Measurements from ENCODE around the gene CCNH.

The CCNH gene

GRCh38 chr5:87412630-87413342 is at the start of gene CCNH:
Gene CCNH, minus strand, starts transcription at chr5:87412930. Its CDS starts 136 bp downstream, at chr5:87412794.
- Histone ChIP-seq H3K4me1 (ENCODE audit: control insufficient read depth, insufficient read depth, low read length) (peaks cover 5% of the 10 kb centered on the region; the same call in 1 of the 2 replicates), H3K27me3 (ENCODE audit: control insufficient read depth, insufficient read depth, low read length) (no peaks in the 10 kb centered on the region), H3K9me3 (ENCODE audit: control insufficient read depth, insufficient read depth, low read length) (no peaks in the 10 kb centered on the region), H3K9ac (ENCODE audit: low read depth, low read length) (peak within 1 kb of the TSS; percentile 85), H3K36me3 (ENCODE audit: control insufficient read depth, insufficient read depth, low read length) (peaks cover 34% of the 10 kb centered on the region), H3K27ac (ENCODE audit: low read depth, low read length) (peak within 1 kb of the TSS; percentile 94), H3K4me3 (ENCODE audit: low read depth, low read length) (peak within 1 kb of the TSS; percentile 95)

- no peak overlapping the region for H3K27ac ChIP-seq (ENCODE audit: low read depth, low read length)
- no peaks in the 10 kb centered on the region for H3K27me3 ChIP-seq (ENCODE audit: control insufficient read depth, insufficient read depth, low read length)
- H3K4me3 ChIP-seq (ENCODE audit: low read depth, low read length) = no peak overlapping the region
- H3K9ac ChIP-seq (ENCODE audit: low read depth, low read length) = no peak overlapping the region
- H3K36me3 ChIP-seq (ENCODE audit: control insufficient read depth, insufficient read depth, low read length) = no peaks in the 10 kb centered on the region
- H3K4me1 ChIP-seq (ENCODE audit: control insufficient read depth, insufficient read depth, low read length) = peaks cover 5% of the 10 kb centered on the region; the same call in 1 of the 2 replicates
- H3K9me3 ChIP-seq (ENCODE audit: control insufficient read depth, insufficient read depth, low read length) = no peaks in the 10 kb centered on the region
These were observed 45.0 kb upstream of the CCNH start for GRCh38 chr5:87457706-87458105.

GRCh38 chr5:87453801-87454200 is 41.1 kb upstream of the CCNH start:
- no peak overlapping the region for H3K9ac ChIP-seq (ENCODE audit: low read depth, low read length)

GRCh38 chr5:87452837-87453236 is 40.1 kb upstream of the CCNH start:
- Histone ChIP-seq H3K9me3 (ENCODE audit: control insufficient read depth, insufficient read depth, low read length) (no peaks in the 10 kb centered on the region), H3K4me1 (ENCODE audit: control insufficient read depth, insufficient read depth, low read length) (no peaks in the 10 kb centered on the region), H3K36me3 (ENCODE audit: control insufficient read depth, insufficient read depth, low read length) (no peaks in the 10 kb centered on the region), H3K27ac (ENCODE audit: low read depth, low read length) (no peak overlapping the region), H3K27me3 (ENCODE audit: control insufficient read depth, insufficient read depth, low read length) (no peaks in the 10 kb centered on the region), H3K9ac (ENCODE audit: low read depth, low read length) (no peak overlapping the region), H3K4me3 (ENCODE audit: low read depth, low read length) (no peak overlapping the region)

More at GRCh38 chr5:87453801-87454200, 41.1 kb upstream of the CCNH start:
- Histone ChIP-seq H3K4me3 (ENCODE audit: low read depth, low read length) (no peak overlapping the region), H3K27me3 (ENCODE audit: control insufficient read depth, insufficient read depth, low read length) (no peaks in the 10 kb centered on the region), H3K27ac (ENCODE audit: low read depth, low read length) (no peak overlapping the region), H3K36me3 (ENCODE audit: control insufficient read depth, insufficient read depth, low read length) (no peaks in the 10 kb centered on the region), H3K9me3 (ENCODE audit: control insufficient read depth, insufficient read depth, low read length) (no peaks in the 10 kb centered on the region), H3K4me1 (ENCODE audit: control insufficient read depth, insufficient read depth, low read length) (peaks cover under 1% of the 10 kb centered on the region; the same call in 1 of the 2 replicates)

GRCh38 chr5:87442419-87442818 is 29.7 kb upstream of the CCNH start:
- Histone ChIP-seq H3K27ac (ENCODE audit: low read depth, low read length) (no peak overlapping the region), H3K9ac (ENCODE audit: low read depth, low read length) (no peak overlapping the region), H3K9me3 (ENCODE audit: control insufficient read depth, insufficient read depth, low read length) (no peaks in the 10 kb centered on the region), H3K27me3 (ENCODE audit: control insufficient read depth, insufficient read depth, low read length) (no peaks in the 10 kb centered on the region), H3K4me3 (ENCODE audit: low read depth, low read length) (no peak overlapping the region), H3K36me3 (ENCODE audit: control insufficient read depth, insufficient read depth, low read length) (no peaks in the 10 kb centered on the region), H3K4me1 (ENCODE audit: control insufficient read depth, insufficient read depth, low read length) (no peaks in the 10 kb centered on the region)

- no peaks in the 10 kb centered on the region for H3K27me3 ChIP-seq (ENCODE audit: control insufficient read depth, insufficient read depth, low read length)
- H3K9ac ChIP-seq (ENCODE audit: low read depth, low read length) = no peak overlapping the region
- H3K27ac ChIP-seq (ENCODE audit: low read depth, low read length) = no peak overlapping the region
- no peak overlapping the region for H3K4me3 ChIP-seq (ENCODE audit: low read depth, low read length)
- no peaks in the 10 kb centered on the region for H3K9me3 ChIP-seq (ENCODE audit: control insufficient read depth, insufficient read depth, low read length)
- H3K4me1 ChIP-seq (ENCODE audit: control insufficient read depth, insufficient read depth, low read length) = no peaks in the 10 kb centered on the region
- no peaks in the 10 kb centered on the region for H3K36me3 ChIP-seq (ENCODE audit: control insufficient read depth, insufficient read depth, low read length)
These were observed 25.5 kb upstream of the CCNH start for GRCh38 chr5:87438231-87438630.

- Histone ChIP-seq H3K4me3 (ENCODE audit: low read depth, low read length) (no peak overlapping the region), H3K27me3 (ENCODE audit: control insufficient read depth, insufficient read depth, low read length) (no peaks in the 10 kb centered on the region), H3K9me3 (ENCODE audit: control insufficient read depth, insufficient read depth, low read length) (no peaks in the 10 kb centered on the region), H3K36me3 (ENCODE audit: control insufficient read depth, insufficient read depth, low read length) (no peaks in the 10 kb centered on the region), H3K9ac (ENCODE audit: low read depth, low read length) (no peak overlapping the region), H3K4me1 (ENCODE audit: control insufficient read depth, insufficient read depth, low read length) (no peaks in the 10 kb centered on the region), H3K27ac (ENCODE audit: low read depth, low read length) (no peak overlapping the region)
These were observed 25.0 kb upstream of the CCNH start for GRCh38 chr5:87437724-87438123.

- no peaks in the 10 kb centered on the region for H3K4me1 ChIP-seq (ENCODE audit: control insufficient read depth, insufficient read depth, low read length)
- H3K27ac ChIP-seq (ENCODE audit: low read depth, low read length) = no peak overlapping the region
- H3K27me3 ChIP-seq (ENCODE audit: control insufficient read depth, insufficient read depth, low read length) = no peaks in the 10 kb centered on the region
- H3K36me3 ChIP-seq (ENCODE audit: control insufficient read depth, insufficient read depth, low read length) = no peaks in the 10 kb centered on the region
- no peak overlapping the region for H3K4me3 ChIP-seq (ENCODE audit: low read depth, low read length)
- no peak overlapping the region for H3K9ac ChIP-seq (ENCODE audit: low read depth, low read length)
- no peaks in the 10 kb centered on the region for H3K9me3 ChIP-seq (ENCODE audit: control insufficient read depth, insufficient read depth, low read length)
These were observed 22.5 kb upstream of the CCNH start for GRCh38 chr5:87435144-87435694.

- H3K36me3 ChIP-seq (ENCODE audit: control insufficient read depth, insufficient read depth, low read length) = no peaks in the 10 kb centered on the region
- H3K27me3 ChIP-seq (ENCODE audit: control insufficient read depth, insufficient read depth, low read length) = no peaks in the 10 kb centered on the region
- H3K27ac ChIP-seq (ENCODE audit: low read depth, low read length) = no peak overlapping the region
- H3K9ac ChIP-seq (ENCODE audit: low read depth, low read length) = no peak overlapping the region
- no peaks in the 10 kb centered on the region for H3K4me1 ChIP-seq (ENCODE audit: control insufficient read depth, insufficient read depth, low read length)
- H3K9me3 ChIP-seq (ENCODE audit: control insufficient read depth, insufficient read depth, low read length) = no peaks in the 10 kb centered on the region
- H3K4me3 ChIP-seq (ENCODE audit: low read depth, low read length) = no peak overlapping the region
These were observed 21.7 kb upstream of the CCNH start for GRCh38 chr5:87434461-87434860.

GRCh38 chr5:87433945-87434344 is 21.2 kb upstream of the CCNH start:
- H3K4me3 ChIP-seq (ENCODE audit: low read depth, low read length) = no peak overlapping the region
- H3K9ac ChIP-seq (ENCODE audit: low read depth, low read length) = no peak overlapping the region
- H3K36me3 ChIP-seq (ENCODE audit: control insufficient read depth, insufficient read depth, low read length) = no peaks in the 10 kb centered on the region
- no peaks in the 10 kb centered on the region for H3K4me1 ChIP-seq (ENCODE audit: control insufficient read depth, insufficient read depth, low read length)
- H3K27ac ChIP-seq (ENCODE audit: low read depth, low read length) = no peak overlapping the region
- H3K27me3 ChIP-seq (ENCODE audit: control insufficient read depth, insufficient read depth, low read length) = no peaks in the 10 kb centered on the region
- H3K9me3 ChIP-seq (ENCODE audit: control insufficient read depth, insufficient read depth, low read length) = no peaks in the 10 kb centered on the region

- H3K9ac ChIP-seq (ENCODE audit: low read depth, low read length) = no peak overlapping the region
- no peaks in the 10 kb centered on the region for H3K9me3 ChIP-seq (ENCODE audit: control insufficient read depth, insufficient read depth, low read length)
- no peaks in the 10 kb centered on the region for H3K27me3 ChIP-seq (ENCODE audit: control insufficient read depth, insufficient read depth, low read length)
- H3K4me3 ChIP-seq (ENCODE audit: low read depth, low read length) = no peak overlapping the region
- no peaks in the 10 kb centered on the region for H3K36me3 ChIP-seq (ENCODE audit: control insufficient read depth, insufficient read depth, low read length)
- no peak overlapping the region for H3K27ac ChIP-seq (ENCODE audit: low read depth, low read length)
- H3K4me1 ChIP-seq (ENCODE audit: control insufficient read depth, insufficient read depth, low read length) = no peaks in the 10 kb centered on the region
These were observed 19.7 kb upstream of the CCNH start for GRCh38 chr5:87432460-87432859.

Data from HUES48 (cell line).